K562 (cell line): ENCODE measurements around the gene DPY30. TPM values are rescaled to one million over a fixed set of nuclear protein-coding genes. Genes with fewer than 3 reads are reported as not detected.

Experiments used
- ATAC-seq: fragments of 200-7000 bp; cut with Tn5 transposase; 3 replicates; pipeline ENCODE4 v1.9.1; 2020; ENCODE audit warnings: moderate library complexity
- BruUV-seq: library from RNA; stranded (reverse); fragments of 400-500 nt; replicated peaks from 2 replicates; lab custom pipeline; 2021; lab: Mats Ljungman, UMichigan
- CTCF ChIA-PET: fragments of 300-600 bp; formaldehyde crosslinking; extraction: SDS; loops from one replicate; lab custom pipeline; 2021; ENCODE audit warnings: low intra/inter-chr PET ratio; lab: Yijun Ruan, JAX
- POLR2A ChIA-PET: fragments of 300-600, 350-650 bp; sonication (Branson Sonifier 250); formaldehyde crosslinking; extraction: SDS; loops from one replicate; lab custom pipeline; 2021; ENCODE audit warnings: antibody characterized with exemption, inconsistent platforms; lab: Yijun Ruan, JAX
- DNase-seq, 4 experiments: peaks; one replicate each; pipeline versions ENCODE4 v3.0.0 to v3.0.0-alpha.2; 2011 to 2018; ENCODE audit warnings: low spot score in 3 of 4, mixed read lengths in 3 of 4; ENCODE audit errors: extremely low read depth in 1 of 4
- FAIRE-seq: peaks from 2 replicates; lab custom pipeline; 2011; peaks lifted over from hg19 to GRCh38; lab: Jason Lieb, UNC
- H2AFZ ChIP-seq: 2 replicates; pipeline ENCODE4 v1.6.0; 2011; ENCODE audit warnings: low read depth, low read length, control low read depth, inconsistent platforms
- H3K27ac ChIP-seq: fragments of 200-600 bp; 3 replicates; pipeline ENCODE4 v1.8.0; 2011; ENCODE audit warnings: low read depth, mild to moderate bottlenecking, control low read depth, inconsistent platforms, low read length, moderate library complexity, mixed read lengths; ENCODE audit errors: extremely low read depth
- H3K27me3 ChIP-seq, 2 experiments: fragments of 300-600 bp in 1 of 2; 2 replicates in 1 of 2; 3 replicates in 1 of 2; pipeline versions ENCODE4 v1.6.0 to v1.8.0; 2011; ENCODE audit warnings: inconsistent platforms in 2 of 2, low read length in 2 of 2, mild to moderate bottlenecking in 1 of 2, mixed read lengths in 1 of 2, moderate library complexity in 1 of 2; ENCODE audit not compliant: control insufficient read depth in 2 of 2, insufficient read depth in 2 of 2
- H3K36me3 ChIP-seq: fragments of 300-600 bp; 3 replicates; pipeline ENCODE4 v1.8.0; 2011; ENCODE audit warnings: mild to moderate bottlenecking, low read length, inconsistent platforms; ENCODE audit not compliant: control insufficient read depth, insufficient read depth
- H3K4me1 ChIP-seq, 2 experiments: fragments of 200-600 bp in 1 of 2; replicated peaks in 1 of 2; 2 replicates in 1 of 2; 3 replicates in 1 of 2; pipeline versions ENCODE4 v1.5.1 to v1.8.0; 2011; ENCODE audit warnings: inconsistent platforms in 2 of 2, low read length in 2 of 2, mild to moderate bottlenecking in 1 of 2, mixed read lengths in 1 of 2, moderate library complexity in 1 of 2; ENCODE audit not compliant: control insufficient read depth in 2 of 2, insufficient read depth in 2 of 2
- H3K4me2 ChIP-seq: 2 replicates; pipeline ENCODE4 v1.6.1; 2011; ENCODE audit warnings: low read length, control low read depth, inconsistent platforms, mixed read lengths; ENCODE audit not compliant: insufficient read depth
- H3K4me3 ChIP-seq: fragments of 200-600 bp; sonication (generic), shearing (Covaris generic); 2 replicates; pipeline ENCODE4 v1.5.1; 2016; ENCODE audit warnings: control low read depth, inconsistent platforms
- H3K79me2 ChIP-seq: fragments of 200-600 bp; 3 replicates; pipeline ENCODE4 v1.8.0; 2011; ENCODE audit warnings: low read length, inconsistent platforms; ENCODE audit not compliant: control insufficient read depth, insufficient read depth
- H3K9ac ChIP-seq, 2 experiments: 2 replicates each; pipeline versions ENCODE4 v1.6.0 to v1.6.1; 2011; ENCODE audit warnings: low read depth in 2 of 2, low read length in 2 of 2, control low read depth in 1 of 2, inconsistent platforms in 1 of 2, mild to moderate bottlenecking in 1 of 2, mixed read lengths in 1 of 2; ENCODE audit not compliant: insufficient read depth in 1 of 2
- H3K9me1 ChIP-seq: one replicate; pipeline ENCODE4 v1.6.0; 2011; ENCODE audit warnings: inconsistent platforms, mild to moderate bottlenecking, low read length, moderate library complexity; ENCODE audit not compliant: control insufficient read depth, insufficient read depth
- H3K9me3 ChIP-seq: replicated peaks from 2 replicates; pipeline ENCODE4 v1.5.1; 2011; ENCODE audit warnings: low read depth, low read length, inconsistent platforms; ENCODE audit not compliant: control insufficient read depth, insufficient read depth
- H4K20me1 ChIP-seq: replicated peaks from 2 replicates; pipeline ENCODE4 v1.6.1; 2011; ENCODE audit warnings: low read length, inconsistent platforms, mixed read lengths; ENCODE audit not compliant: control insufficient read depth, insufficient read depth
- NR2F6 ChIP-seq: fragments of 450-650 bp; formaldehyde crosslinking; IDR thresholded peaks from 2 replicates; pipeline ENCODE4 v1.4.0; 2020; ENCODE audit warnings: mild to moderate bottlenecking
- PHF21A ChIP-seq: fragments of 450-650 bp; IDR thresholded peaks from 2 replicates; pipeline ENCODE4 v1.6.1; 2017; ENCODE audit warnings: low read depth, borderline replicate concordance
- REST ChIP-seq, 2 experiments: fragments of 450-650 bp; formaldehyde crosslinking in 1 of 2; IDR thresholded peaks; 2 replicates each; pipeline versions ENCODE4 v1.4.0 to v1.6.1; 2014 to 2020; ENCODE audit warnings: mild to moderate bottlenecking in 2 of 2, borderline replicate concordance in 1 of 2, low read depth in 1 of 2
- WGBS: fragments of 100-300 bp; shearing (Covaris generic); methylation state at CpG from one replicate; pipeline ENCODE4 v1.1.6; 2016; ENCODE audit warnings: low coverage, mixed read lengths; ENCODE audit not compliant: insufficient coverage; ENCODE audit errors: missing lambda C conversion rate; 5-methylcytosine and 5-hydroxymethylcytosine counted together
- in situ Hi-C: fragments of 300-500 bp; cut with MboI; formaldehyde crosslinking; loops from 4 replicates; pipeline ENCODE4 v1.15.0; 2018; ENCODE audit warnings: inconsistent platforms, mixed read lengths
- intact Hi-C: fragments of 100-400 bp; cut with micrococcal nuclease; formaldehyde crosslinking; loops from 2 replicates; pipeline ENCODE4 v1.14.2; 2022
- polyA plus RNA-seq, 8 experiments: library from polyadenylated mRNA; depleted of rRNA in 4 of 8; stranded (reverse) in 5 of 8; unstranded in 3 of 8; fragments of >200 nt; fragmentation: Nextera tagmentation in 2 of 8; fragmentation: Illumina TruSeq in 1 of 8; extraction: Ambion mirVana in 2 of 8; extraction: Trizol in 1 of 8; gene quantifications; 2 replicates each; pipeline versions ENCODE4 v1.2.1 to v1.2.3, GENCODE V29; 2011 to 2014; ENCODE audit warnings: inconsistent platforms in 1 of 8, missing spikeins in 1 of 8
- total RNA-seq, 7 experiments: library from RNA; depleted of rRNA in 6 of 7; stranded (reverse); fragments of >200 nt in 6 of 7; fragmentation: Illumina TruSeq in 2 of 7; extraction: Trizol in 2 of 7; gene quantifications; 2 replicates each; pipeline versions ENCODE4 v1.2.1 to v1.2.3, GENCODE V29; 2011 to 2021; ENCODE audit warnings: low replicate concordance in 1 of 7

The DPY30 gene
- total and polyA plus RNA-seq, 9 of the 15 experiments (the other 6 are each of a cell fraction or from before 2014, with no cell fraction given), result 64.6 to 402 (median 116) TPM

GRCh38 chr2:31989946-31990345 is 49.7 kb downstream of the DPY30 start:
- Histone ChIP-seq H3K36me3 (no peaks in the 10 kb centered on the region; the same call in 1 of the 3 replicates), H3K4me2 (no peak overlapping the region), H3K9me1 (no peaks in the 10 kb centered on the region), H3K4me3 (no peak overlapping the region), H3K79me2 (peaks cover 97% of the 10 kb centered on the region), H3K27ac (no peak overlapping the region), H3K9ac (no peak overlapping the region), H3K4me1 (peaks cover 3 to 15% of the 10 kb centered on the region in 2 experiments), H4K20me1 (no peaks in the 10 kb centered on the region), H3K27me3 (no peaks in the 10 kb centered on the region), H3K9me3 (no peaks in the 10 kb centered on the region), H2AFZ (no peak overlapping the region)
- WGBS, result 98% methylated on average over 4 of the region's 4 CpGs
- ChIA-PET POLR2A (no interaction called here), CTCF (no interaction called here)
- FAIRE-seq (no peak), DNase-seq (no peak), ATAC-seq (no peak)
- intact Hi-C loops (no loop called here), in situ Hi-C loops (no loop called here)
- no TSS peak for BruUV-seq
- TF ChIP-seq PHF21A, result no peak
- no peak for TF ChIP-seq NR2F6 (CRISPR knock-in tag)
- no peak for TF ChIP-seq REST (IDR thresholded peaks at IDR 0.05; ENCODE audit: borderline replicate concordance)
- no peak for TF ChIP-seq REST (CRISPR knock-in tag; IDR thresholded peaks at IDR 0.05; ENCODE audit: low read depth)
